Left ventricle myocardium superior (tissue), 1 donor: ENCODE measurements around the gene ACOX3. TPM values are rescaled to one million over a fixed set of nuclear protein-coding genes. Genes with fewer than 3 reads are reported as not detected.
A peak's percentile ranks its signal among the peaks of the same experiment; 100 is the strongest.
"Not testable (repeated sequence)": the region's sequence is repeated elsewhere in the genome, so short reads cannot be mapped to it uniquely, and the experiment has no call there.

Experiments used
- ATAC-seq: fragments of 200-7000 bp; cut with Tn5 transposase; one replicate; pipeline ENCODE4 v1.9.1; 2020; ENCODE audit warnings: mild to moderate bottlenecking, moderate library complexity
- DNase-seq: peaks from one replicate; pipeline ENCODE4 v3.0.0-alpha.2; 2020
- intact Hi-C: fragments of 100-400 bp; cut with micrococcal nuclease; formaldehyde crosslinking; loops from one replicate; pipeline ENCODE4 v1.11.0; 2022
- total RNA-seq: library from RNA; stranded (reverse); fragmentation: NEBNext Ultra II Directional; extraction: Animal tissue kit (Norgen Biotek cat#: 25700); gene quantifications from one replicate; pipeline ENCODE4 v1.2.1, GENCODE V29; 2021
- donor health status: DM: no; HTN: yes; CAD: no; lungs with severe emphysema.

Gene ACOX3
- total RNA-seq, 1 donor from 2014 or later, result 25.8 TPM

GRCh38 chr4:8439168-8439567 lies 1.4 kb downstream of the ACOX3 start:
- DNase-seq (no peak), ATAC-seq (no peak)
- intact Hi-C loops, result no loop called here

- no peak for DNase-seq
- intact Hi-C loops, result no loop called here
- ATAC-seq, result no peak
Observed at GRCh38 chr4:8438743-8439142, 1.8 kb downstream of the ACOX3 start.

GRCh38 chr4:8437281-8437680 lies 3.2 kb downstream of the ACOX3 start:
- intact Hi-C loops, result no loop called here
- DNase-seq, result no peak
- no peak for ATAC-seq

- DNase-seq (no peak), ATAC-seq (no peak)
- intact Hi-C loops, result no loop called here
Observed at GRCh38 chr4:8435656-8436121, 4.8 kb downstream of the ACOX3 start.

GRCh38 chr4:8434251-8435073 lies 6.1 kb downstream of the ACOX3 start:
- intact Hi-C loops, result no loop called here
- DNase-seq, result no peak
- no peak for ATAC-seq

GRCh38 chr4:8433136-8433535 lies 7.4 kb downstream of the ACOX3 start:
- intact Hi-C loops, result no loop called here
- DNase-seq (no peak), ATAC-seq (no peak)

- intact Hi-C loops, result no loop called here
- no peak for ATAC-seq
Observed at GRCh38 chr4:8431553-8431952, 9.0 kb downstream of the ACOX3 start.

GRCh38 chr4:8428288-8429097 lies 12.0 kb downstream of the ACOX3 start:
- intact Hi-C loops, result no loop called here
- peak; percentile 97 for ATAC-seq

More at GRCh38 chr4:8431553-8431952, 9.0 kb downstream of the ACOX3 start:
- no peak for DNase-seq

GRCh38 chr4:8427761-8428287 lies 12.7 kb downstream of the ACOX3 start:
- peak; percentile 69 for ATAC-seq
- no peak for DNase-seq
- intact Hi-C loops, result no loop called here

More at GRCh38 chr4:8428288-8429097, 12.0 kb downstream of the ACOX3 start:
- peak; percentile 94 for DNase-seq

- no peak for ATAC-seq
- no peak for DNase-seq
- intact Hi-C loops, result no loop called here
Observed at GRCh38 chr4:8427262-8427661, 13.3 kb downstream of the ACOX3 start.

- intact Hi-C loops, result no loop called here
- ATAC-seq (no peak), DNase-seq (no peak)
Observed at GRCh38 chr4:8422786-8423185, 17.7 kb downstream of the ACOX3 start.

- ATAC-seq (no peak), DNase-seq (no peak)
- intact Hi-C loops, result no loop called here
Observed at GRCh38 chr4:8422327-8422726, 18.2 kb downstream of the ACOX3 start.

GRCh38 chr4:8420151-8420550 lies 20.4 kb downstream of the ACOX3 start:
- DNase-seq, ATAC-seq, intact Hi-C loops: not testable (repeated sequence)

GRCh38 chr4:8419222-8420041 lies 21.1 kb downstream of the ACOX3 start:
- intact Hi-C loops, result no loop called here
- DNase-seq (no peak), ATAC-seq (peak; percentile 86)

GRCh38 chr4:8417071-8417614 lies 23.4 kb downstream of the ACOX3 start:
- DNase-seq (no peak), ATAC-seq (no peak)
- intact Hi-C loops, result no loop called here

GRCh38 chr4:8414377-8414776 lies 26.1 kb downstream of the ACOX3 start:
- intact Hi-C loops, result no loop called here
- ATAC-seq (no peak), DNase-seq (no peak)

GRCh38 chr4:8412288-8412687 lies 28.2 kb downstream of the ACOX3 start:
- no peak for DNase-seq
- no peak for ATAC-seq
- intact Hi-C loops, result no loop called here

GRCh38 chr4:8411351-8412180 lies 29.0 kb downstream of the ACOX3 start:
- intact Hi-C loops, result no loop called here
- DNase-seq (no peak), ATAC-seq (no peak)
